K562 (cell line): ENCODE data around the gene DCHS2. TPM values are rescaled to one million over a fixed set of nuclear protein-coding genes. Genes with fewer than 3 reads are reported as not detected.

Source experiments
- BACH1 ChIP-seq: fragments of 200-800 bp; sonication (Bioruptor generic); IDR thresholded peaks from 2 replicates; pipeline ENCODE4 v1.6.1; 2016; ENCODE audit warnings: missing genetic modification characterization, missing compliant biosample characterization
- ELK3 ChIP-seq: fragments of 450-650 bp; formaldehyde crosslinking; IDR thresholded peaks from 2 replicates; pipeline ENCODE4 v1.4.0; 2020; ENCODE audit warnings: mild to moderate bottlenecking
- LCOR ChIP-seq: sonication (generic); formaldehyde crosslinking; IDR thresholded peaks from 2 replicates; pipeline ENCODE4 v1.8.0; 2022; ENCODE audit warnings: mild to moderate bottlenecking, missing genetic modification reagents
- NR2C2 ChIP-seq, 2 experiments: fragments of 200-800 bp in 1 of 2; sonication (Bioruptor generic) in 1 of 2; sonication (generic) in 1 of 2; formaldehyde crosslinking in 1 of 2; IDR thresholded peaks; 2 replicates each; pipeline versions ENCODE4 v1.6.1 to v1.8.0; 2016 to 2022; ENCODE audit warnings: mild to moderate bottlenecking in 1 of 2, missing compliant biosample characterization in 1 of 2, missing genetic modification characterization in 1 of 2, missing genetic modification reagents in 1 of 2
- PCBP1 ChIP-seq: fragments of 200-400 bp; formaldehyde crosslinking; IDR thresholded peaks from 2 replicates; pipeline ENCODE4 v1.6.1; 2018; ENCODE audit warnings: mild to moderate bottlenecking, low read depth, low read length; ENCODE audit not compliant: poor library complexity, severe bottlenecking
- POLR2A ChIP-seq: fragments of 450-650 bp; conservative IDR thresholded peaks from 2 replicates; pipeline ENCODE4 v1.6.1; 2016
- RCOR1 ChIP-seq, 2 experiments: IDR thresholded peaks; 2 replicates each; pipeline ENCODE4 v1.6.1; 2012; ENCODE audit warnings: low read depth in 2 of 2, low read length in 2 of 2, borderline replicate concordance in 1 of 2, improper control_type of control experiment in 1 of 2
- SIN3B ChIP-seq: fragments of 450-650 bp; IDR thresholded peaks from 2 replicates; pipeline ENCODE4 v1.6.1; 2017; ENCODE audit warnings: low read depth, mild to moderate bottlenecking, moderate library complexity
- SMARCB1 ChIP-seq: IDR thresholded peaks from 2 replicates; pipeline ENCODE4 v1.6.1; 2011; ENCODE audit warnings: improper control_type of control experiment, low read depth; ENCODE audit not compliant: insufficient read length
- SRSF1 ChIP-seq: fragments of 200-400 bp; formaldehyde crosslinking; IDR thresholded peaks from 2 replicates; pipeline ENCODE4 v1.6.1; 2017; ENCODE audit warnings: mild to moderate bottlenecking, low read depth, low read length, moderate library complexity
- U2AF2 ChIP-seq: fragments of 200-400 bp; formaldehyde crosslinking; optimal IDR thresholded peaks from 2 replicates; pipeline ENCODE3; 2017; ENCODE audit warnings: low read depth, mild to moderate bottlenecking, low read length
- ZBTB7A ChIP-seq: IDR thresholded peaks from 2 replicates; pipeline ENCODE4 v1.6.1; 2011; ENCODE audit warnings: low read depth, mild to moderate bottlenecking, low read length, moderate library complexity, borderline replicate concordance; ENCODE audit not compliant: control insufficient read depth
- ZNF57 ChIP-seq: fragments of 450-650 bp; formaldehyde crosslinking; IDR thresholded peaks from 2 replicates; pipeline ENCODE4 v1.4.0; 2020; ENCODE audit warnings: mild to moderate bottlenecking, moderate library complexity
- ZNF609 ChIP-seq: sonication (generic); formaldehyde crosslinking; IDR thresholded peaks from 2 replicates; pipeline ENCODE4 v1.8.1; 2023; ENCODE audit warnings: missing genetic modification reagents, mild to moderate bottlenecking, borderline replicate concordance
- polyA plus RNA-seq, 8 experiments: library from polyadenylated mRNA; depleted of rRNA in 4 of 8; stranded (reverse) in 5 of 8; unstranded in 3 of 8; fragments of >200 nt; fragmentation: Nextera tagmentation in 2 of 8; fragmentation: Illumina TruSeq in 1 of 8; extraction: Ambion mirVana in 2 of 8; extraction: Trizol in 1 of 8; gene quantifications; 2 replicates each; pipeline versions ENCODE4 v1.2.1 to v1.2.3, GENCODE V29; 2011 to 2014; ENCODE audit warnings: inconsistent platforms in 1 of 8, missing spikeins in 1 of 8
- total RNA-seq, 7 experiments: library from RNA; depleted of rRNA in 6 of 7; stranded (reverse); fragments of >200 nt in 6 of 7; fragmentation: Illumina TruSeq in 2 of 7; extraction: Trizol in 2 of 7; gene quantifications; 2 replicates each; pipeline versions ENCODE4 v1.2.1 to v1.2.3, GENCODE V29; 2011 to 2021; ENCODE audit warnings: low replicate concordance in 1 of 7
- TF ChIP-seq, protein P1 (sequence below): sonication (generic); formaldehyde crosslinking; IDR thresholded peaks from 2 replicates; pipeline ENCODE4 v1.8.1; 2022; ENCODE audit warnings: missing genetic modification reagents
- TF ChIP-seq, protein P2 (sequence below): sonication (generic); formaldehyde crosslinking; IDR thresholded peaks from 2 replicates; pipeline ENCODE4 v1.8.0; 2022; ENCODE audit warnings: missing genetic modification reagents, mild to moderate bottlenecking, borderline replicate concordance
- TF ChIP-seq, protein P3 (sequence below): fragments of 250-450 bp; sonication (Bioruptor Pico); IDR thresholded peaks from 2 replicates; pipeline ENCODE4 v1.4.0; 2020; ENCODE audit warnings: mild to moderate bottlenecking, moderate library complexity

Gene DCHS2
- total and polyA plus RNA-seq, 9 of the 15 experiments (the other 6 are each of a cell fraction or from before 2014, with no cell fraction given): 0.49 to 7.1 (median 5.3) TPM

- TF ChIP-seq ZNF609 (CRISPR knock-in tag) (no peak), RCOR1 (IDR thresholded peaks at IDR 0.05; ENCODE audit: borderline replicate concordance in 1 of 2, low read depth in 2 of 2, low read length in 2 of 2) (peak in 1 of 2 experiments; percentile 85; a peak in 2 of 4 replicates), BACH1 (tag) (no peak), NR2C2 (CRISPR knock-in tag; IDR thresholded peaks at IDR 0.05) (no peak), NR2C2 (tag; IDR thresholded peaks at IDR 0.05) (no peak), ZNF57 (no peak), POLR2A (no peak), SIN3B (no peak), LCOR (CRISPR knock-in tag) (no peak), ZBTB7A (no peak), PCBP1 (no peak), U2AF2 (no peak), SRSF1 (no peak), ELK3 (CRISPR knock-in tag) (no peak), SMARCB1 (no peak)
- TF ChIP-seq, protein P1, sequence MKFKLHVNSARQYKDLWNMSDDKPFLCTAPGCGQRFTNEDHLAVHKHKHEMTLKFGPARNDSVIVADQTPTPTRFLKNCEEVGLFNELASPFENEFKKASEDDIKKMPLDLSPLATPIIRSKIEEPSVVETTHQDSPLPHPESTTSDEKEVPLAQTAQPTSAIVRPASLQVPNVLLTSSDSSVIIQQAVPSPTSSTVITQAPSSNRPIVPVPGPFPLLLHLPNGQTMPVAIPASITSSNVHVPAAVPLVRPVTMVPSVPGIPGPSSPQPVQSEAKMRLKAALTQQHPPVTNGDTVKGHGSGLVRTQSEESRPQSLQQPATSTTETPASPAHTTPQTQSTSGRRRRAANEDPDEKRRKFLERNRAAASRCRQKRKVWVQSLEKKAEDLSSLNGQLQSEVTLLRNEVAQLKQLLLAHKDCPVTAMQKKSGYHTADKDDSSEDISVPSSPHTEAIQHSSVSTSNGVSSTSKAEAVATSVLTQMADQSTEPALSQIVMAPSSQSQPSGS (CRISPR knock-in tag): no peak
- TF ChIP-seq, protein P2, sequence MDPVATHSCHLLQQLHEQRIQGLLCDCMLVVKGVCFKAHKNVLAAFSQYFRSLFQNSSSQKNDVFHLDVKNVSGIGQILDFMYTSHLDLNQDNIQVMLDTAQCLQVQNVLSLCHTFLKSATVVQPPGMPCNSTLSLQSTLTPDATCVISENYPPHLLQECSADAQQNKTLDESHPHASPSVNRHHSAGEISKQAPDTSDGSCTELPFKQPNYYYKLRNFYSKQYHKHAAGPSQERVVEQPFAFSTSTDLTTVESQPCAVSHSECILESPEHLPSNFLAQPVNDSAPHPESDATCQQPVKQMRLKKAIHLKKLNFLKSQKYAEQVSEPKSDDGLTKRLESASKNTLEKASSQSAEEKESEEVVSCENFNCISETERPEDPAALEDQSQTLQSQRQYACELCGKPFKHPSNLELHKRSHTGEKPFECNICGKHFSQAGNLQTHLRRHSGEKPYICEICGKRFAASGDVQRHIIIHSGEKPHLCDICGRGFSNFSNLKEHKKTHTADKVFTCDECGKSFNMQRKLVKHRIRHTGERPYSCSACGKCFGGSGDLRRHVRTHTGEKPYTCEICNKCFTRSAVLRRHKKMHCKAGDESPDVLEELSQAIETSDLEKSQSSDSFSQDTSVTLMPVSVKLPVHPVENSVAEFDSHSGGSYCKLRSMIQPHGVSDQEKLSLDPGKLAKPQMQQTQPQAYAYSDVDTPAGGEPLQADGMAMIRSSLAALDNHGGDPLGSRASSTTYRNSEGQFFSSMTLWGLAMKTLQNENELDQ (CRISPR knock-in tag): no peak
- TF ChIP-seq, protein P3, sequence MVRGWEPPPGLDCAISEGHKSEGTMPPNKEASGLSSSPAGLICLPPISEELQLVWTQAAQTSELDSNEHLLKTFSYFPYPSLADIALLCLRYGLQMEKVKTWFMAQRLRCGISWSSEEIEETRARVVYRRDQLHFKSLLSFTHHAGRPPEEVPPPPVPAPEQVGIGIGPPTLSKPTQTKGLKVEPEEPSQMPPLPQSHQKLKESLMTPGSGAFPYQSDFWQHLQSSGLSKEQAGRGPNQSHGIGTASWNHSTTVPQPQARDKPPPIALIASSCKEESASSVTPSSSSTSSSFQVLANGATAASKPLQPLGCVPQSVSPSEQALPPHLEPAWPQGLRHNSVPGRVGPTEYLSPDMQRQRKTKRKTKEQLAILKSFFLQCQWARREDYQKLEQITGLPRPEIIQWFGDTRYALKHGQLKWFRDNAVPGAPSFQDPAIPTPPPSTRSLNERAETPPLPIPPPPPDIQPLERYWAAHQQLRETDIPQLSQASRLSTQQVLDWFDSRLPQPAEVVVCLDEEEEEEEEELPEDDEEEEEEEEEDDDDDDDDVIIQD (CRISPR knock-in tag): no peak
Observed at GRCh38 chr4:154205471-154205870, 286.1 kb downstream of the DCHS2 start (continued).
